HG03095 (cell line): ENCODE results near the gene MNDA.
"Not testable (repeated sequence)": the region's sequence is repeated elsewhere in the genome, so short reads cannot be mapped to it uniquely, and the experiment has no call there.

Experiments used
- ATAC-seq: cut with Tn5 transposase; IDR thresholded peaks from one replicate; pipeline ENCODE4 v1.9.1; 2021; ENCODE audit warnings: moderate library complexity; ENCODE audit not compliant: unreplicated experiment

The MNDA gene

DNA sequence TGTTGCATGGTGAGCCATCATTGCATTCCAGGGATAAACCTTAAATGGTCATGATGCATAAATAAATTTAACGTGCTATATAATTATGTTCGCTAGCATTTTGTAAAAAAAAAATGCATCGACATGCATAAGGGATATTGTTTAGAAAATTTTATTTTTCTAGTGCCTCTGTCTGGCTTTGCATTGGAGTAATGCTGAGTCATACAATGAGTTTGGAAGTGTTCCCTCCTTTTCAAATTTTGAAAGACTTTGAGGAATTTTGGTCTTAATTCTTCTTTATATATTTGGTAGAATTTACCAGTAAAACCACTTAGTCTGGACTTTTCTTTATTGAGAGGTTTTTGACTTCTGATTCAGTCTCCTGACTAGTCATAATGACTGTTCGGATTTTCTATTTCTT is 4.9 kb downstream of the MNDA start:
- no peak for ATAC-seq

DNA sequence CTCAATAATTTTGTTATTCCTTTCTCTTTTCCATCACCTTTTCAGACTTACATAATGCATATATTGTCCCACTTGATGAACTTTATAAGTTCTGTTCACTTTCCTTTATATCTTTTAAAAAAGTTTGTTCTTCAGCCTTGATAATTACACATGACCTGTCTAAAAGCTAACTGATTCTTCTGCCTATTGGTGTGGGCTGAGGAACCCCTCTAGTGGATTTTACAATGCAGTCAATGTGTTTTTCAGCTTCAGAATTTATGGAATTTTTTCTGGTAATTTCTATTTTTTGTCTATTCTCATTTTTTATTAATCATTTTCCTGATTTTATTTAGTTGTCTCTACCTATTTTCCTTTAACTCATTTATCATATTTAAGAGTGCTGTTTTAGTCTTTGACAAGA is 7.5 kb downstream of the MNDA start:
- no peak for ATAC-seq

DNA sequence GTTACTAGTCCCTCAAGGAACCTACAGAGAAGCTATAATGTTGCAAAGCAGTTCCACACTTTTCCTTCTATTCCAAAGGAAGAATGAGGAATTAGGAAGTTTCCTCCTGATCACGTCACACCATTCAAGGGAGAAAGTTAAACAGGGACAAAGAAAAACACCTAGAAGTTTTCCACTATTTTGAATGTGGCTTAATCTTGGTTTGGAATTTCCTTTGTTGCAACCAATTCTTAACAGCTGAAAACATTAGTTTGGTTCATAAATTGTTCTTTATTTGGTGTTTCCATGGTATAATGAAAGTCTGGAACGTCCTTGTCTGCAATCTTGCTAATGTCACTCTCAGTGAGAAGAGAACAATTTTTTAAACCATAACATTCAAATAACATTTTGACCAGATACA is 8.4 kb downstream of the MNDA start:
- ATAC-seq: no peak

- no peak for ATAC-seq
These were observed 9.1 kb downstream of the MNDA start for GRCh38 chr1:158840236-158840635.

- ATAC-seq: no peak
These were observed 33.4 kb downstream of the MNDA start for GRCh38 chr1:158864595-158864994.

DNA sequence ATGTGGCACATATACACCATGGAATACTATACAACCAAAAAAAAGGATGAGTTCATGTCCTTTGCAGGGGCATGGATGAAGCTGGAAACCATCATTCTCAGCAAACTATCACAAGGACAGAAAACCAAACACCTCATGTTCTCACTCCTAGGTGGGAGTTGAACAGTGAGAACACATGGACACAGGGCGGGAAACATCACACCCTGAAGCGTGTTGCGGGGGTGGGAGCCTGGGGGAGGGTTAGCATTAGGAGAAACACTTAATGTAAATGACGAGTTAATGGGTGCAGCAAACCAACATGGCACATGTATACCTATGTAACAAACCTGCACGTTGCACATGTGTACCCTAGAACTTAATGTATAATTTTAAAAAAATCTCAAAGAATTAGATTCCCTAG is 39.3 kb downstream of the MNDA start:
- ATAC-seq: not testable (repeated sequence)

DNA sequence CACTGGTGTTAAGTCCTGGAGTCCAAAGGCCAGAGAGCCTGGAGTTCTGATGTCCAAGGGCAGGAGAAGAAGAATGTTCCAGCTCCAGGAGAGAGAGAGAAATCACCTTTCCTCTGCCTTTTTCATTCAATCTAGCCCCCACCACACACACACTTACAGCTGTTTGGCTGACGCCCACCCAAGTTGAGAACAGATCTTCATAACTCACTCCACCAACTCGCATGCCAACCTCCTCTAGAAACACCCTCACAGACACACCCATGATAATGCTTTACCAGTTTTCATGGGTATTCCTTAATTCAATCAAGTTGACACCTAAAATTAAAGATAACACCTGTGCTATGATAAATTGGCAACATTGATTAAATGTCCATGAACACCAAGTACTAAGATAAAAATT is 42.0 kb downstream of the MNDA start:
- ATAC-seq: no peak

DNA sequence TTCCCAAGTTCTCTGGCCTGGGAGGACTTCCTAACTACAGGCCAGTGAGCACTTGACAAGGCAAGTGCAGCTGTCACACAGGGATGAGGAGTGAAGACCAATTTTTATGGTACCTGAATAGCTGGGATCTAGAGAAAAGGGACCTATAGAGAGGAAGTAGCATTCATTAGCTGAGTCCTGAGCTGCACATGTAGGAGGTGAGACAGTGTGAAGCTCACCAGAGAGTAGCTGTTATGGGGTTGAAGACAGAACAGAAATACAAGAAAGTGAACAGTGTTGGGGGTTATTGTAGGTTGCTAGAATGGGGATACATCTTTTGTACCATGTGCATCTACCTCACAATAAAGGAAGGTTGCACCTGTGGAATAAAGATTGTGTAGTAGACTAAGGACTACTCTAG is 62.5 kb downstream of the MNDA start:
- no peak for ATAC-seq

DNA sequence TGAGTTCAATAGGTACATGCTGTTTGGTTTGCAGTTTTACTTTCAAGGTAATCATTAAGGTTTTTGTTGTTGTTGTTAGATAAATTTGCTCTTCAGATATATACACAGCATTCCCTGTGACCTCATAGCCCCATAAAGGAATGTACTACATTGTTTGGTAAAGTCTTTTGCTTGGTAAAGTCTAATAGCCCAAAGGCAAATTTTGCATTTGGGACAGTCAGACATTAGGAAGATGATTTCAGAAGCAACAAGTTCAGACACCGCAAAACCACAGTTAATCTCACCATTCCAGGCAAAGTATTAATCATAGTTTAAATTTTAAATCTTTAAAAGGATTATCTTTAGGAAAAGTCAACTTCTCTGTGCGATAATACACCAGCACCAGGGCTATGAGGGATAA is 67.6 kb downstream of the MNDA start:
- ATAC-seq: no peak
